Endothelial cell (in vitro differentiated cells): Measurements from ENCODE around the gene SERINC5. TPM values are rescaled to one million over a fixed set of nuclear protein-coding genes. Genes with fewer than 3 reads are reported as not detected.

Experiments used
- DNase-seq: peaks from one replicate; pipeline ENCODE4 v3.0.0; 2021; ENCODE audit warnings: low spot score
- H3K27ac Mint-ChIP-seq: one replicate; pipeline ENCODE4 v1.8.0; 2021; ENCODE audit warnings: mixed read lengths, inconsistent platforms; ENCODE audit not compliant: unreplicated experiment
- H3K27me3 Mint-ChIP-seq: one replicate; pipeline ENCODE4 v1.8.0; 2021; ENCODE audit warnings: mild to moderate bottlenecking, moderate library complexity, mixed read lengths, inconsistent platforms; ENCODE audit not compliant: unreplicated experiment
- H3K36me3 Mint-ChIP-seq: one replicate; pipeline ENCODE4 v1.8.0; 2021; ENCODE audit warnings: mild to moderate bottlenecking, low read depth, mixed read lengths, inconsistent platforms; ENCODE audit not compliant: unreplicated experiment
- H3K4me1 Mint-ChIP-seq: one replicate; pipeline ENCODE4 v1.8.0; 2021; ENCODE audit warnings: mild to moderate bottlenecking, mixed read lengths, inconsistent platforms; ENCODE audit not compliant: unreplicated experiment
- H3K4me3 Mint-ChIP-seq: one replicate; pipeline ENCODE4 v1.8.0; 2021; ENCODE audit warnings: mild to moderate bottlenecking, mixed read lengths, inconsistent platforms; ENCODE audit not compliant: unreplicated experiment
- H3K9me3 Mint-ChIP-seq: one replicate; pipeline ENCODE4 v1.8.0; 2021; ENCODE audit warnings: mixed read lengths, inconsistent platforms; ENCODE audit not compliant: unreplicated experiment
- total RNA-seq: library from RNA; stranded (reverse); fragmentation: NEBNext Ultra II Directional; extraction: Animal tissue kit (Norgen Biotek cat#: 25700); gene quantifications from one replicate; pipeline ENCODE4 v1.2.1, GENCODE V29; 2021; ENCODE audit not compliant: unreplicated experiment
- TF ChIP-seq, protein P1 (sequence below): fragments of 200-600 bp; sonication (generic); IDR thresholded peaks from one replicate; pipeline ENCODE4 v1.5.0; 2021; ENCODE audit warnings: antibody characterized with exemption; ENCODE audit not compliant: unreplicated experiment

The SERINC5 gene
- total RNA-seq, 1 donor from 2014 or later, result 122 TPM

DNA sequence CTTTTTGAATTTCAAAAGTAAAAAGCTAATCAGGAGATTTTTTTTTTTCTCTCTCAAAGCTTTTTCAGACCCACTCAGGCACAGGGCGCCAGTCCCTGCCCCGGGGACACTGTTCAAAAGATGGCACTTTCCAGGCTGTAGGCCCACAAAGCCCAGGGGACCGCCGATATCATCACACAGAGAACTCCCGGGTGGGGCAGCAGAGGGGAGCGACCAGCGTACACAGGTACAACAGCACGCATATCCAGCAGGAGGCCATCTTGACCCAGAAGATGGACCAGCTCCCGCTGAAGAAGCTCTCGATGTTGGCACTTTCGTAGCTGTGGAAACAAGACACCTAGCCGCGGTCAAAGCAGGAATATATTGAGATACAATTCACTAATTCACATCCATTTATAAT lies 112.4 kb downstream of the SERINC5 start:
- peaks cover 35% of the 10 kb centered on the region for H3K36me3 Mint-ChIP-seq
- peaks cover 2% of the 10 kb centered on the region for H3K27me3 Mint-ChIP-seq
- H3K4me1 Mint-ChIP-seq, result peaks cover 37% of the 10 kb centered on the region
- no peak for DNase-seq
- H3K4me3 Mint-ChIP-seq, result no peak overlapping the region
- no peaks in the 10 kb centered on the region for H3K9me3 Mint-ChIP-seq
- no peak overlapping the region for H3K27ac Mint-ChIP-seq
- TF ChIP-seq, protein P1, sequence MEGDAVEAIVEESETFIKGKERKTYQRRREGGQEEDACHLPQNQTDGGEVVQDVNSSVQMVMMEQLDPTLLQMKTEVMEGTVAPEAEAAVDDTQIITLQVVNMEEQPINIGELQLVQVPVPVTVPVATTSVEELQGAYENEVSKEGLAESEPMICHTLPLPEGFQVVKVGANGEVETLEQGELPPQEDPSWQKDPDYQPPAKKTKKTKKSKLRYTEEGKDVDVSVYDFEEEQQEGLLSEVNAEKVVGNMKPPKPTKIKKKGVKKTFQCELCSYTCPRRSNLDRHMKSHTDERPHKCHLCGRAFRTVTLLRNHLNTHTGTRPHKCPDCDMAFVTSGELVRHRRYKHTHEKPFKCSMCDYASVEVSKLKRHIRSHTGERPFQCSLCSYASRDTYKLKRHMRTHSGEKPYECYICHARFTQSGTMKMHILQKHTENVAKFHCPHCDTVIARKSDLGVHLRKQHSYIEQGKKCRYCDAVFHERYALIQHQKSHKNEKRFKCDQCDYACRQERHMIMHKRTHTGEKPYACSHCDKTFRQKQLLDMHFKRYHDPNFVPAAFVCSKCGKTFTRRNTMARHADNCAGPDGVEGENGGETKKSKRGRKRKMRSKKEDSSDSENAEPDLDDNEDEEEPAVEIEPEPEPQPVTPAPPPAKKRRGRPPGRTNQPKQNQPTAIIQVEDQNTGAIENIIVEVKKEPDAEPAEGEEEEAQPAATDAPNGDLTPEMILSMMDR, result no peak

DNA sequence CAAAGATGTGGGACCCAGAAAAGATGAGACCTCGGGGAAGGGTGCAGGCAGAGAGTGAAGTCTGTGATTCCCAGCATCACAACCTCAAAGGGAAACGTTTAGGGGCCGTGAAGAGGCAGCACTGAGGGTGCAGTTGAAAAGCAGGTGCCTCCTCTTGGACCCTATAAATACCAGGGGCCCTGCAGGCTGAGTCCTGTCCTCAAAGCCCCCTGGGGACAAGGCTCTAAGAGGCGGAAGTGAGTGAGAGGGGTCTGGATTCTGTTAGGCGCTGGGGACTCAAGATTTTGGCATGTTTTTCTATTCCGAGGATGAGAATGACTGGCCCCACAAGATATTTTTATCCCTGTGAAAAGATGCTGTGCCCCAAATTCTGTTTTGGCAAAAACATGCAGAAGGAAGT lies 112.9 kb downstream of the SERINC5 start:
- Mint-ChIP-seq H3K9me3 (no peaks in the 10 kb centered on the region), H3K4me1 (peaks cover 37% of the 10 kb centered on the region), H3K27me3 (peaks cover 2% of the 10 kb centered on the region), H3K4me3 (no peak overlapping the region), H3K36me3 (peaks cover 36% of the 10 kb centered on the region), H3K27ac (peak overlapping the region; percentile 97)
- DNase-seq, result no peak
- TF ChIP-seq, protein P1, result no peak

DNA sequence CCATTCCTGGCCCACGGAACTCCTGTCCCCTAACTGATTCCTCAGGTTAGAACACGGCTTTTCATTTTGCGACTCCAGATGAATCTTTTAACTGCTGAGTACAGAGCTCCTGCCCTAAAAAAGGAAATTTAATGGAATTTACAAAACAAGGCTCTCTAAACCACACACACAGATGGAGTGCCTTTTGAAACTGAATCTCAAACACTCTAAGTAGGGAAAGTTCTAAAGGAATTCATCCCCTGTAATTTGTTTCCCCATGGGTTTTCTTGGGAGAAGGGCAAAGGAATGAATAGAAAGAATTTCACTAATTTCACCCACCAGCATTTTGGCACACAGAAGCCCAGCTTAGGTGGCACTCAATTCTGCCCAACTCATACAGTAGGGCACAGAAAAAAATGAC lies 114.2 kb downstream of the SERINC5 start:
- no peak for DNase-seq
- Mint-ChIP-seq H3K4me1 (peaks cover 33% of the 10 kb centered on the region), H3K27me3 (peaks cover 2% of the 10 kb centered on the region), H3K27ac (peak overlapping the region; percentile 97), H3K36me3 (peaks cover 31% of the 10 kb centered on the region), H3K4me3 (no peak overlapping the region), H3K9me3 (no peaks in the 10 kb centered on the region)
- TF ChIP-seq, protein P1, result no peak

DNA sequence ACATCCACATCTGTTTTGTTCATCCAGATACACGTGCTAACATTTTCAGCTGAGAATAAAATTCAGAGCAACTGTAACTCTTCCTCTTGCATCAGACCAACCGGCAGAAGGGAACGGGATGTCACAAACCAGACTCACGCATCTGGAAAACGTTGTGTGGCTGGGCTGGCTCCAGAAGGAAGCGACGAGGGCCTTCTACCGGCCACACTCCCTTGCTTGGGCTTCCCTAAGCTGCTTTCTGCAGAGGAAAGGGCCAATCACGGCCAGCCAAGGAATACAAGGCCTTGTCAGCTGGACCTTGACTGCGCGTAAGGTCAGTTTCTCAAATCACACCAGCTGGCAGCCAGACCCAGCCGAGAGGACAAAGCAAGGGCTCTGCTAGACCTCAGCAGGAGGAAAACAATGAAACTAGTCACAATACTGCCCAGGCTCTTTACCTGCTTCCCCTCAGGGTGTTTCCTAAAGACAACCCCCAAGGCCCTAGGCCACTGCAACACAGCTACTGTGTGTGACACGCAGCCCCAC lies 114.6 kb downstream of the SERINC5 start:
- Mint-ChIP-seq H3K36me3 (peaks cover 29% of the 10 kb centered on the region), H3K27ac (peak overlapping the region; percentile 97), H3K4me3 (no peak overlapping the region), H3K27me3 (peaks cover 4% of the 10 kb centered on the region), H3K9me3 (no peaks in the 10 kb centered on the region), H3K4me1 (peaks cover 38% of the 10 kb centered on the region)
- DNase-seq, result peak; percentile 62
- TF ChIP-seq, protein P1, result no peak

DNA sequence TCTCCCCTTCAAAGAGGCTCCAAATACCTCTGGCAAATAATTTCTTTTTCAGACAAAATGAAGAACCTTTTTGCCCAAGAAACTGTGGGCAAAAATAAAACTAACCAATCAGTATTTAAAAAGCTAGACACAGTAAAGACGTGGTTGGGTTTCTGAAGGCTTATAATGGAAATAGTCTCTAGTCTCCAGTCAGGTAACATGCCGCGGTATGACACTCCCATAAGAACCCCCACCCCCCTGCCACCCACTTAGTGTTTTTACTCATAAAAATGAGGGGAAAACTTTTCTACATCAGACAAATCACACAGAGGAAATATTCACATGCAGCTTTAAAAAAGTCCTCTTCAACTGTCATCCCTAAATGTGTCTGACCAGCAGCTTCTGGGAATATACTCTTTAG lies 115.4 kb downstream of the SERINC5 start:
- no peak for DNase-seq
- Mint-ChIP-seq H3K27ac (no peak overlapping the region), H3K27me3 (peaks cover 8% of the 10 kb centered on the region), H3K4me1 (peaks cover 44% of the 10 kb centered on the region), H3K9me3 (no peaks in the 10 kb centered on the region), H3K36me3 (peaks cover 28% of the 10 kb centered on the region), H3K4me3 (no peak overlapping the region)
- TF ChIP-seq, protein P1, result no peak
